Measurements from ENCODE around the gene PROK2.

PROK2 gene

DNA sequence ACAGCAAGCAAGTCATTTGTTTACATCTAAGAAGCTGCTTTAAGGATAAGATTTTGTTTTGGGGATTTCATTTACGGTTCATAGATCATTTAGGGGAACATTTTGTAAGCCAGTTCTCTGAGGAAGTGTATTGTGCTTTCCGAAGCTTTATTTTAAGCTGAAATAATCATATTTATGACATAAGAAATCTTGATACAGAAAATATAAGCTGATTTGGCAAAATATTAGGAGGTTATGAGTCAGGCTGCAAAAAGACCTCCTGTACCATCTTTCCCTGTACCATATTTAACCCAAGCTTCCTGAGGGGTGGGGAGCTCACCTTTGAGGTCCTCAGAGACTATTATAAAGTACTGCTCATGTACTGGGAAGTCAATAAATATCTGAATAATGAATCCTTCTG lies 51.6 kb downstream of the PROK2 start:
- no peak for DNase-seq

GRCh38 chr3:71732637-71733036 lies 52.3 kb downstream of the PROK2 start:
- DNase-seq: no peak

- no peak for DNase-seq
Observed at GRCh38 chr3:71728632-71729342, 56.2 kb downstream of the PROK2 start.

DNA sequence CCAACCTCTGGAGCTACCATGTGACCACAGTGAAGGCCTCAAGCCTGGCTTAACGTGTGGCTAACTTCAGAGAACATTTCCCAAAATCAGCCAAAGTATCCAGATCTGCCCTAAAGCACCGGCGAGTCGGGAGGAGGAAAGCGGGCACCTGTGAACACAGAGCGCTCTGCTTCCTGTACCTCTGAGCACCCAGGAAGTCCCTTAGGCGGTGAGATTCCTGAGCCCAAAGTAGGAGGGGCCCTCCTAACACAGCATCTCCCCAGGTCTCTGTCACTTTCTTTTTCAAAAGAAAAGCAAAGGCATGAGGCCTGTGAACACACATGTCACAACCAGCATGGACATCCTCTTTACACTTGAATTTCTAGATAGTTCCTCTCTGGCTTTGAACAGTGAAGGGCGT lies 58.8 kb downstream of the PROK2 start:
- DNase-seq: peak in 2 of 4 experiments; percentile 29 to 47

GRCh38 chr3:71725271-71725991 lies 59.5 kb downstream of the PROK2 start, which contains the start of gene EIF4E3:
TSS of gene EIF4E3 (minus strand) at chr3:71725402. CDS start at chr3:71725367, 35 bp downstream.
- peak; percentile 45 to 85 (median 72) for DNase-seq

GRCh38 chr3:71724584-71725270 lies 60.2 kb downstream of the PROK2 start:
- DNase-seq: peak; percentile 29 to 74 (median 56)

DNA sequence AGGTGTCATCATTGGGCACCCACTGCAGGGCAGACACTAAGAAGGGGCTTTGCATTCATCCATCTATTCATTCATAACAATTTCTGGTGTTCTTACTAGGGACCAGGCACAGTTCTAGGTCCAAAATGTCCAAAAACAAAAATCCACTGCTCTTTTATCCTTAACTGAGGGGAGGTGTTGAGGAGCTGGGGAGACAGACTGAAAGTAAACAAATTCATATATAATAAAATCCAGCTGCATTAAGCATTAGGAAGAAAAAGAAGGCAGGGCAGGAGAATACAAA lies 60.8 kb downstream of the PROK2 start:
- DNase-seq: no peak

GRCh38 chr3:71723452-71724170 lies 61.3 kb downstream of the PROK2 start:
- DNase-seq: no peak

DNA sequence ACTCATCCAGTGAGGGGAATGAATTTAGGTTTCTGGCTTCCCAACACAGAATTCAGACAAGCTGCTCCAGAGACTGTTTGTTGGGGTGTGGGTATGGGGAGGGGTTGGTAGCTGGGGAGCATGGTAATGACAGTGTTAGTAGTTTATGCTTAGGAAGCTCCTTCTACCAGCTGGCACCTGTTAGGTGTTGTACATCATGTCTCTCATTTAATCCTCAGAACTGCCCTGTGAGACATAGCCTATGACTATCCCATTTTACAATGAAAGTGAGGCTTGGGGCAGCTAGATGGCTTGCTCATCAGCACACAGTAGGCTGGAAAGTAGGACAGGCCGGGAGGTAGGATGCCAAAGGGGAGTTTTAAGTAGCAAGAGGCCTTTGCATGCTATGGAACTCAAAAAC lies 62.3 kb downstream of the PROK2 start:
- no peak for DNase-seq
